Umbilical cord (tissue), 2 donors: ENCODE measurements around the gene RRP15. TPM values are rescaled to one million over a fixed set of nuclear protein-coding genes. Genes with fewer than 3 reads are reported as not detected.
A peak's percentile ranks its signal among the peaks of the same experiment; 100 is the strongest.
"Not testable (repeated sequence)": the region's sequence is repeated elsewhere in the genome, so short reads cannot be mapped to it uniquely, and the experiment has no call there.

ENCODE experiments used
- DNase-seq: peaks from one replicate; pipeline ENCODE4 v3.0.0-alpha.2; 2015; ENCODE audit warnings: low spot score
- total RNA-seq: library from RNA; depleted of rRNA; stranded (reverse); fragments of >200 nt; gene quantifications from one replicate; pipeline ENCODE4 v1.2.3, GENCODE V29; 2014; ENCODE audit warnings: low replicate concordance; ENCODE audit not compliant: insufficient read depth

The RRP15 gene
- total RNA-seq, 1 donor from 2014 or later, result 12.0 TPM

GRCh38 chr1:218297461-218297860 is 12.4 kb downstream of the RRP15 start:
- DNase-seq, result no peak

GRCh38 chr1:218297867-218298266 is 12.8 kb downstream of the RRP15 start:
- no peak for DNase-seq

- no peak for DNase-seq
Observed at GRCh38 chr1:218298398-218298797, 13.3 kb downstream of the RRP15 start.

- DNase-seq, result peak; percentile 59
Observed at GRCh38 chr1:218299416-218299815, 14.3 kb downstream of the RRP15 start.

- DNase-seq, result no peak
Observed at GRCh38 chr1:218301217-218301616, 16.1 kb downstream of the RRP15 start.

GRCh38 chr1:218302155-218302554 is 17.1 kb downstream of the RRP15 start:
- no peak for DNase-seq

- no peak for DNase-seq
Observed at GRCh38 chr1:218303176-218303879, 18.2 kb downstream of the RRP15 start.

GRCh38 chr1:218304281-218305039 is 19.4 kb downstream of the RRP15 start:
- peak; percentile 71 for DNase-seq

- peak; percentile 62 for DNase-seq
Observed at GRCh38 chr1:218305472-218306064, 20.5 kb downstream of the RRP15 start.

- no peak for DNase-seq
Observed at GRCh38 chr1:218312509-218312908, 27.4 kb downstream of the RRP15 start.

- DNase-seq, result no peak
Observed at GRCh38 chr1:218314316-218314715, 29.2 kb downstream of the RRP15 start.

- no peak for DNase-seq
Observed at GRCh38 chr1:218315638-218316037, 30.5 kb downstream of the RRP15 start.

GRCh38 chr1:218317061-218317460 is 32.0 kb downstream of the RRP15 start:
- no peak for DNase-seq

- DNase-seq, result not testable (repeated sequence)
Observed at GRCh38 chr1:218320182-218320581, 35.1 kb downstream of the RRP15 start.

- DNase-seq, result no peak
Observed at GRCh38 chr1:218322762-218323161, 37.7 kb downstream of the RRP15 start.

- DNase-seq, result no peak
Observed at GRCh38 chr1:218323568-218324225, 38.6 kb downstream of the RRP15 start.

GRCh38 chr1:218324226-218324580 is 39.1 kb downstream of the RRP15 start:
- no peak for DNase-seq

- no peak for DNase-seq
Observed at GRCh38 chr1:218328769-218329168, 43.7 kb downstream of the RRP15 start.

- DNase-seq, result peak; percentile 29
Observed at GRCh38 chr1:218330043-218330623, 45.0 kb downstream of the RRP15 start.

GRCh38 chr1:218332416-218332815 is 47.3 kb downstream of the RRP15 start:
- no peak for DNase-seq

- DNase-seq, result no peak
Observed at GRCh38 chr1:218336328-218336727, 51.2 kb downstream of the RRP15 start.
